GM20431 (cell line): Measurements from ENCODE around the gene C4orf54.

Experiments
- in situ Hi-C: fragments of 300-500 bp; cut with MseI, MboI; formaldehyde crosslinking; loops from one replicate; pipeline ENCODE4 v1.15.0; 2020; ENCODE audit warnings: low sequenced_read_pairs; ENCODE audit not compliant: unreplicated experiment

C4orf54 gene

GRCh38 chr4:99628040-99628439 lies 29.6 kb downstream of the C4orf54 start:
- in situ Hi-C loops: no loop called here

DNA sequence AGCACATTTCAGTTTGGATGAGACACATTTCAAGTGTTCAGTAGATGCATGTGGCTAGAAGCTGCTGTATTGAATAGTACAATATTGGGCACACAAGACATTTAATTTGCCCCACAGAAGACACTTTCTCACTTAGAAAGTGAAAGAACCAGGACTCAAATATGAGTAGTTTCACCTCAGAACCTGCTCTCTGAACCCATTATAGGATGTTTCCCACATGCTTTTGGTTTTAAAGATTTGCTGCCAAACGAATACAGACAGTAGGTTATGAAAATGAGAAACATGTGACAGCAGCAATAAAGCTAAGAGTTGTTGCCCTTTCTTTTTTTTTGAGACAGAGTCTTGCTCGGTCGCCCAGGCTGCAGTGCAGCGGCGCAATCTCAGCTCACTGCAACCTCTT lies 32.3 kb downstream of the C4orf54 start:
- in situ Hi-C loops: no loop called here

DNA sequence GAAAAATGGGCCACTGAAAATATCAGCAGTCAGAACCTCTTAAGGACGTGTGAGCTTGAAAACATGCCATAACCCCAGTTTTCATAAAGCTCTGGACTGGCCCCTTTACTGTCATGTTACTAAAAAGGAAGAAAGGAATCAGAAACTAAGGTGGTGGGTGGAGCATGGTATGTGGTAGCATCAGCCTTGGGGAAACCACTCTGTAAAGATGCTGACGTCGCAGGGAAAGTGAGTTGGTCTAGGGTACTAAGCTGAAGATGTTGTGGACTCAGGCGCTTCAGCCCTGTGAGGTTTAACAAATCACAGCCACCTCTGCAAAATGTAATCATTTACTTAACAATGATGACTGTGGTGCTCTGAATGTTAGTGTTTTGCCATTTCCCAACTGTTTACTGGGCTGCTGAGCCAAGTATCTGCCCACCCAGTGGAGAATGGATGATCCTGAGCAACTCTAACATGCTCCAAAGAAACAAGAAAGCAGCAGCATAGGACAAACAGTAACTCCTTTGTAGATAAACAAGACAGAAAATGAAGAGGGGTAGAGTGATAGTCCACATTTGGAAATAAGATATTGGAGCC lies 33.4 kb downstream of the C4orf54 start:
- in situ Hi-C loops: no loop called here

DNA sequence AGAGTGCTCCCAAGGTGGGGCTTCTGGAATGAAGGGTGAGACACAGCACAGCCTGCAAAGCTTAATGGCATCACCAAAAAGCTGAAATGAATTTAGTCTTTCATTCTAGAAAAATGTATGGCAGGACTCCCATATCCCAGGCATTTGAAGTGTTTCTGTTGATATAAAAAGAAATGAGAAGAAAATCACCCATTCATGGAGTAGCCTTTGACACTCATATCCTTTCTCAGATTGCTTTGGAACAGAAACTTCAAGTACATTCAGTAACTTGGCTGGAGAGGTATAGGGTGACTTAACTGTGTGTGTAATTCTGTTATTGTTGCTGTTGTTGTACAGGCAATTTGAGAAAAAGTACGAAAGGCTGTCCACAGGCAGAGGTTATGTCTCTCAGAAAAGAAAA lies 35.3 kb downstream of the C4orf54 start:
- in situ Hi-C loops: no loop called here

DNA sequence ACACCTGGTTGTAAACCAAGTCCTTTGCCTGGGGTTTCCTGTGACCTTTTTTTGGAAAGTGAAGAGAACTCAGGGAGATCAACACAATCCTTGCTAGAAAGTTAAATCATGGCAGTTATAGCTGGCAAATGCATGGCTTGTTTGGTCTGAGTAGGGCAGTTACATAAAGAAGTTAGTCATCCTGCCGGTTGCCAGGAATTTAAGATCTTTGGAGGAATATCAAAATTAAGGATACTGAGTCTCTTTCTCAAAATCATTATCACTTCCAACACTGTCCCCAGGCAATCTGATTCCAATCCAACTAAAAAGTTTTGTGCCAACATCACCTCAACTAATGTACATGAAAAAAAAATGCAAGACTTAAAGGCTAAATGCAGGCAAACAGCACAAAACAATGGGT lies 40.3 kb downstream of the C4orf54 start:
- in situ Hi-C loops: no loop called here

GRCh38 chr4:99615170-99615820 lies 42.3 kb downstream of the C4orf54 start:
- in situ Hi-C loops: no loop called here

DNA sequence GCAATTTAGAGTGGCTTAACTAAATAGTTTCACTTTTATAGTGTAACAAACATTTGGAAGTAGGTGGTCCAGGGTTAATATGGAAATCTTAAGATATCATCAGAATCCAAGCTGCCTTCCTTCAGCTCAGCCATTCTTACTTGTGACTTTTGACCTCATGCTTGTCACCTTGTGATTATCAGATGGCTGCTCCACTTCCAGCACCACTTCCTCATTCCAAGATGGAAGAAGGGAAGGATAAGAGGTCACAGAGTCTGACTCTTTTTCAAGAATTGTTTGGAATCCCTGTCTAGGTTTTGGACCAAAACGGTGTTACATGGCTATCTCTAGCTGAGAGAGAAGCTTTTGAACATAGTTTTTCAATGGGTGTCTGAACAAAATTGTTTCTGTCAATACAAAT lies 43.1 kb downstream of the C4orf54 start:
- in situ Hi-C loops: no loop called here

DNA sequence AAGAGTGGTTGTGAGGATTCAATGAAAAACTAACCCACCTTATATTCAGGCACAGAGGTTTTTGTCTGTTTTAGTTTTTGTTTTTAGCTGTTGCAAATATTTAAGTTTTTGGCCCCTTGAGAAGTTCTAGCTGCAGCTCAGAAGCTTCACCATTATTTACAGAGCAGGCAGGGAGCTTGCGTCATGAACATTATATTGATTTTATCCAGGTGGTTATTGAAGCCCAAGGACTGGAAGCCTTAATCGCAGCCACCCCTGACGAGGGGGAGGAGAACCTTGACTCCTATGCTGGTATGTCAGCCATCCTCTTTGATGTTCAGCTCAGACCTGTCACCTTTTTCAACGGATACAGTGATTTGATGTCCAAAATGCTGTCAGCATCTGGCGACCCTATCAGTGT lies 44.9 kb downstream of the C4orf54 start:
- in situ Hi-C loops: no loop called here

GRCh38 chr4:99612281-99612680 lies 45.3 kb downstream of the C4orf54 start:
- in situ Hi-C loops: no loop called here

- in situ Hi-C loops: no loop called here
These were observed 46.9 kb downstream of the C4orf54 start for GRCh38 chr4:99610605-99611175.

DNA sequence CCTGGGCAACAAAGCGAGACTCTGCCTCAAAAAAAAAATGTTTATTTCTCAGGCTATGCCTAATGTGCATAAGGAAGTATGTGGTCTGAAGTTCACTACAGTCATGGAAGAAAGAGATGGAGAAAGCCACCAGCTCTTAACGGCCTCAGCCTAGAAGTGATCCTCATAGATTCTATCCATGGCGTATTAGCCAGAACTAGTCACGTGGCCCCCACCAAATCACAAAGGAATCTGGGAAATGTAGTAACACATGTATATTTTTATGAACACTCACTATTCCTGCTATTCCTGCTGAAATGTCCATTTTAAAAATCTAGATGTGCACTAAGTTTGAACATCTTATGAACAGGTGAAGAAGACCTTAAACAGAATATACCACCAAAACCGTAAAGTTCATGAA lies 49.2 kb downstream of the C4orf54 start:
- in situ Hi-C loops: no loop called here
